ENCODE results near the gene CDK5R1.

The CDK5R1 gene

GRCh38 chr17:32504166-32504990 lies 17.6 kb downstream of the CDK5R1 start:
- Mint-ChIP-seq H3K4me1 (ENCODE audit: low read depth) (peaks cover 47% of the 10 kb centered on the region), H3K27ac (peak overlapping the region; percentile 82), H3K9me3 (no peaks in the 10 kb centered on the region), H3K4me3 (peak overlapping the region; percentile 39), H3K36me3 (ENCODE audit: low read depth) (no peaks in the 10 kb centered on the region), H3K27me3 (peaks cover 2% of the 10 kb centered on the region)
- intact Hi-C loops (cut with micrococcal nuclease): no loop called here

- H3K27ac Mint-ChIP-seq: no peak overlapping the region
- no peaks in the 10 kb centered on the region for H3K36me3 Mint-ChIP-seq (ENCODE audit: low read depth)
- peaks cover 26% of the 10 kb centered on the region for H3K4me1 Mint-ChIP-seq (ENCODE audit: low read depth)
- intact Hi-C loops (cut with micrococcal nuclease): no loop called here
- H3K4me3 Mint-ChIP-seq: no peak overlapping the region
- no peaks in the 10 kb centered on the region for H3K9me3 Mint-ChIP-seq
- H3K27me3 Mint-ChIP-seq: peaks cover 11% of the 10 kb centered on the region
Measured at GRCh38 chr17:32508926-32509325, 22.1 kb downstream of the CDK5R1 start.

GRCh38 chr17:32510466-32510865 lies 23.7 kb downstream of the CDK5R1 start:
- peaks cover 11% of the 10 kb centered on the region for H3K4me1 Mint-ChIP-seq (ENCODE audit: low read depth)
- H3K36me3 Mint-ChIP-seq (ENCODE audit: low read depth): no peaks in the 10 kb centered on the region
- intact Hi-C loops (cut with micrococcal nuclease): no loop called here
- peaks cover 11% of the 10 kb centered on the region for H3K27me3 Mint-ChIP-seq
- no peaks in the 10 kb centered on the region for H3K9me3 Mint-ChIP-seq
- no peak overlapping the region for H3K4me3 Mint-ChIP-seq
- no peak overlapping the region for H3K27ac Mint-ChIP-seq

GRCh38 chr17:32512328-32512727 lies 25.5 kb downstream of the CDK5R1 start:
- H3K27me3 Mint-ChIP-seq: peaks cover 10% of the 10 kb centered on the region
- intact Hi-C loops (cut with micrococcal nuclease): no loop called here
- H3K27ac Mint-ChIP-seq: no peak overlapping the region
- no peaks in the 10 kb centered on the region for H3K9me3 Mint-ChIP-seq
- no peaks in the 10 kb centered on the region for H3K4me1 Mint-ChIP-seq (ENCODE audit: low read depth)
- no peaks in the 10 kb centered on the region for H3K36me3 Mint-ChIP-seq (ENCODE audit: low read depth)
- no peak overlapping the region for H3K4me3 Mint-ChIP-seq

GRCh38 chr17:32513579-32513978 lies 26.8 kb downstream of the CDK5R1 start:
- H3K4me1 Mint-ChIP-seq (ENCODE audit: low read depth): peaks cover under 1% of the 10 kb centered on the region
- no peaks in the 10 kb centered on the region for H3K36me3 Mint-ChIP-seq (ENCODE audit: low read depth)
- H3K27me3 Mint-ChIP-seq: peaks cover 22% of the 10 kb centered on the region
- H3K27ac Mint-ChIP-seq: no peak overlapping the region
- no peak overlapping the region for H3K4me3 Mint-ChIP-seq
- intact Hi-C loops (cut with micrococcal nuclease): no loop called here
- no peaks in the 10 kb centered on the region for H3K9me3 Mint-ChIP-seq

- intact Hi-C loops (cut with micrococcal nuclease): no loop called here
- Mint-ChIP-seq H3K36me3 (ENCODE audit: low read depth) (no peaks in the 10 kb centered on the region), H3K9me3 (no peaks in the 10 kb centered on the region), H3K27me3 (peaks cover 32% of the 10 kb centered on the region), H3K4me3 (no peak overlapping the region), H3K27ac (no peak overlapping the region), H3K4me1 (ENCODE audit: low read depth) (peaks cover 10% of the 10 kb centered on the region)
Measured at GRCh38 chr17:32514606-32515005, 27.8 kb downstream of the CDK5R1 start.

- intact Hi-C loops (cut with micrococcal nuclease): no loop called here
- no peaks in the 10 kb centered on the region for H3K36me3 Mint-ChIP-seq (ENCODE audit: low read depth)
- peaks cover 21% of the 10 kb centered on the region for H3K4me1 Mint-ChIP-seq (ENCODE audit: low read depth)
- no peak overlapping the region for H3K27ac Mint-ChIP-seq
- no peak overlapping the region for H3K4me3 Mint-ChIP-seq
- H3K9me3 Mint-ChIP-seq: no peaks in the 10 kb centered on the region
- H3K27me3 Mint-ChIP-seq: peaks cover 39% of the 10 kb centered on the region
Measured at GRCh38 chr17:32515677-32516383, 29.0 kb downstream of the CDK5R1 start.

GRCh38 chr17:32516450-32516849 lies 29.7 kb downstream of the CDK5R1 start:
- peaks cover 42% of the 10 kb centered on the region for H3K27me3 Mint-ChIP-seq
- H3K36me3 Mint-ChIP-seq (ENCODE audit: low read depth): no peaks in the 10 kb centered on the region
- H3K27ac Mint-ChIP-seq: no peak overlapping the region
- H3K4me3 Mint-ChIP-seq: no peak overlapping the region
- H3K9me3 Mint-ChIP-seq: no peaks in the 10 kb centered on the region
- intact Hi-C loops (cut with micrococcal nuclease): no loop called here
- H3K4me1 Mint-ChIP-seq (ENCODE audit: low read depth): peaks cover 27% of the 10 kb centered on the region

GRCh38 chr17:32516940-32517701 lies 30.3 kb downstream of the CDK5R1 start:
- no peaks in the 10 kb centered on the region for H3K9me3 Mint-ChIP-seq
- no peaks in the 10 kb centered on the region for H3K36me3 Mint-ChIP-seq (ENCODE audit: low read depth)
- peaks cover 27% of the 10 kb centered on the region for H3K4me1 Mint-ChIP-seq (ENCODE audit: low read depth)
- no peak overlapping the region for H3K4me3 Mint-ChIP-seq
- intact Hi-C loops (cut with micrococcal nuclease): no loop called here
- H3K27me3 Mint-ChIP-seq: peaks cover 42% of the 10 kb centered on the region
- H3K27ac Mint-ChIP-seq: no peak overlapping the region

- Mint-ChIP-seq H3K36me3 (ENCODE audit: low read depth) (no peaks in the 10 kb centered on the region), H3K4me1 (ENCODE audit: low read depth) (peaks cover 30% of the 10 kb centered on the region), H3K9me3 (no peaks in the 10 kb centered on the region), H3K27me3 (peaks cover 48% of the 10 kb centered on the region), H3K4me3 (no peak overlapping the region), H3K27ac (no peak overlapping the region)
- intact Hi-C loops (cut with micrococcal nuclease): no loop called here
Measured at GRCh38 chr17:32517982-32518381, 31.2 kb downstream of the CDK5R1 start.

GRCh38 chr17:32518646-32519227 lies 31.9 kb downstream of the CDK5R1 start:
- Mint-ChIP-seq H3K4me1 (ENCODE audit: low read depth) (peaks cover 33% of the 10 kb centered on the region), H3K27ac (no peak overlapping the region), H3K27me3 (peaks cover 49% of the 10 kb centered on the region), H3K9me3 (no peaks in the 10 kb centered on the region), H3K4me3 (peak overlapping the region; percentile 64), H3K36me3 (ENCODE audit: low read depth) (no peaks in the 10 kb centered on the region)
- intact Hi-C loops (cut with micrococcal nuclease): no loop called here

- Mint-ChIP-seq H3K27me3 (peaks cover 53% of the 10 kb centered on the region), H3K9me3 (no peaks in the 10 kb centered on the region), H3K27ac (no peak overlapping the region), H3K36me3 (ENCODE audit: low read depth) (no peaks in the 10 kb centered on the region), H3K4me3 (peak overlapping the region; percentile 64), H3K4me1 (ENCODE audit: low read depth) (peaks cover 33% of the 10 kb centered on the region)
- intact Hi-C loops (cut with micrococcal nuclease): no loop called here
Measured at GRCh38 chr17:32519228-32520103, 32.7 kb downstream of the CDK5R1 start.

GRCh38 chr17:32520104-32520701 lies 33.4 kb downstream of the CDK5R1 start:
- intact Hi-C loops (cut with micrococcal nuclease): no loop called here
- Mint-ChIP-seq H3K36me3 (ENCODE audit: low read depth) (no peaks in the 10 kb centered on the region), H3K4me3 (no peak overlapping the region), H3K9me3 (no peaks in the 10 kb centered on the region), H3K27me3 (peaks cover 53% of the 10 kb centered on the region), H3K27ac (no peak overlapping the region), H3K4me1 (ENCODE audit: low read depth) (peaks cover 33% of the 10 kb centered on the region)

Data from dendritic cell treated with granulocyte-macrophage colony-stimulating factor and Interleukin-4, amounts not matched to agents 40 ng/mL and 50 ng/mL, for 4 days (primary cell).